Lung (tissue), 12 donors: Measurements from ENCODE around the gene SZT2. TPM values are rescaled to one million over a fixed set of nuclear protein-coding genes. Genes with fewer than 3 reads are reported as not detected.
A peak's percentile ranks its signal among the peaks of the same experiment; 100 is the strongest.

Experiments
- ATAC-seq: fragments of 200-7000 bp; cut with Tn5 transposase; one replicate; pipeline ENCODE4 v1.9.1; 2020; ENCODE audit warnings: moderate number of reproducible peaks; ENCODE audit not compliant: insufficient read depth, low FRiP score
- DNase-seq, 3 donors: peaks; one replicate each; pipeline ENCODE4 v3.0.0-alpha.2; 2013 to 2017
- H3K27ac ChIP-seq, 2 donors: one replicate each; pipeline ENCODE4 v1.5.1; 2013; ENCODE audit warnings: mild to moderate bottlenecking in 2 of 2, moderate library complexity in 2 of 2, control low read depth in 1 of 2, inconsistent platforms in 1 of 2, low read depth in 1 of 2, low read length in 1 of 2
- H3K27me3 ChIP-seq, 3 donors: one replicate each; pipeline ENCODE4 v1.5.1; 2013; ENCODE audit warnings: low read length in 2 of 3; ENCODE audit not compliant: control insufficient read depth in 3 of 3, insufficient read depth in 3 of 3
- H3K36me3 ChIP-seq, 4 donors: one replicate each; pipeline ENCODE4 v1.5.1; 2013; ENCODE audit warnings: low read length in 4 of 4, mild to moderate bottlenecking in 1 of 4, moderate library complexity in 1 of 4; ENCODE audit not compliant: control insufficient read depth in 4 of 4, insufficient read depth in 4 of 4
- H3K4me1 ChIP-seq, 5 donors: one replicate each; pipeline ENCODE4 v1.5.1; 2013; ENCODE audit warnings: low read length in 5 of 5, mild to moderate bottlenecking in 2 of 5, moderate library complexity in 1 of 5; ENCODE audit not compliant: control insufficient read depth in 5 of 5, insufficient read depth in 5 of 5
- H3K4me3 ChIP-seq: one replicate; pipeline ENCODE4 v1.5.1; 2013; ENCODE audit warnings: mild to moderate bottlenecking, control low read depth, moderate library complexity
- H3K9ac ChIP-seq, 2 donors: one replicate each; pipeline ENCODE4 v1.5.1; 2013; ENCODE audit warnings: low read length in 2 of 2, control low read depth in 1 of 2; ENCODE audit not compliant: insufficient read depth in 1 of 2
- H3K9me3 ChIP-seq, 4 donors: one replicate each; pipeline ENCODE4 v1.5.1; 2013; ENCODE audit warnings: low read length in 3 of 4, mild to moderate bottlenecking in 1 of 4, moderate library complexity in 1 of 4; ENCODE audit not compliant: control insufficient read depth in 4 of 4, insufficient read depth in 3 of 4
- CTCF ChIP-seq: IDR thresholded peaks from 2 replicates; pipeline ENCODE4 v1.5.1; 2012; ENCODE audit warnings: mild to moderate bottlenecking; ENCODE audit errors: control extremely low read depth, extremely low read depth
- WGBS, 2 donors: extraction: QIAGEN DNeasy Blood & Tissue Kit; methylation state at CpG; one replicate each; pipeline ENCODE4 v1.1.7; 2013; 5-methylcytosine and 5-hydroxymethylcytosine counted together
- polyA plus RNA-seq, 2 donors: library from polyadenylated mRNA; stranded (reverse); fragments of 200-250 nt; gene quantifications; one replicate each; pipeline ENCODE4 v1.2.1, GENCODE V29; 2013
- total RNA-seq, 2 donors: library from RNA; depleted of rRNA in 1 of 2; stranded (reverse); fragments of >200 nt in 1 of 2; gene quantifications; one replicate each; pipeline ENCODE4 v1.2.1, GENCODE V29; 2014 to 2021
- donor health status: control.
- donor health status: control.
- donor health status: Bipolar disorder and iron deficiency.
- donor health status: healthy.
- donor health status: DM: yes; HTN: yes; CAD: no.

Gene SZT2
- total and polyA plus RNA-seq, 4 donors = 15.2 to 71.5 (median 40.2) TPM

GRCh38 chr1:43434256-43434655 lies 44.6 kb downstream of the SZT2 start:
- Histone ChIP-seq H3K9ac (no peak overlapping the region), H3K9me3 (no peaks in the 10 kb centered on the region), H3K4me3 (no peak overlapping the region), H3K27me3 (no peaks in the 10 kb centered on the region), H3K27ac (no peak overlapping the region), H3K36me3 (peaks cover 15 to 64% (median 55%) of the 10 kb centered on the region in 4 donors), H3K4me1 (peaks cover 0 to 4% (median 0%) of the 10 kb centered on the region in 5 donors)
- WGBS, 2 donors = 94 to 98% methylated on average over 7 of the region's 7 CpGs
- no peak for TF ChIP-seq CTCF
- DNase-seq = no peak
- no peak for ATAC-seq

DNA sequence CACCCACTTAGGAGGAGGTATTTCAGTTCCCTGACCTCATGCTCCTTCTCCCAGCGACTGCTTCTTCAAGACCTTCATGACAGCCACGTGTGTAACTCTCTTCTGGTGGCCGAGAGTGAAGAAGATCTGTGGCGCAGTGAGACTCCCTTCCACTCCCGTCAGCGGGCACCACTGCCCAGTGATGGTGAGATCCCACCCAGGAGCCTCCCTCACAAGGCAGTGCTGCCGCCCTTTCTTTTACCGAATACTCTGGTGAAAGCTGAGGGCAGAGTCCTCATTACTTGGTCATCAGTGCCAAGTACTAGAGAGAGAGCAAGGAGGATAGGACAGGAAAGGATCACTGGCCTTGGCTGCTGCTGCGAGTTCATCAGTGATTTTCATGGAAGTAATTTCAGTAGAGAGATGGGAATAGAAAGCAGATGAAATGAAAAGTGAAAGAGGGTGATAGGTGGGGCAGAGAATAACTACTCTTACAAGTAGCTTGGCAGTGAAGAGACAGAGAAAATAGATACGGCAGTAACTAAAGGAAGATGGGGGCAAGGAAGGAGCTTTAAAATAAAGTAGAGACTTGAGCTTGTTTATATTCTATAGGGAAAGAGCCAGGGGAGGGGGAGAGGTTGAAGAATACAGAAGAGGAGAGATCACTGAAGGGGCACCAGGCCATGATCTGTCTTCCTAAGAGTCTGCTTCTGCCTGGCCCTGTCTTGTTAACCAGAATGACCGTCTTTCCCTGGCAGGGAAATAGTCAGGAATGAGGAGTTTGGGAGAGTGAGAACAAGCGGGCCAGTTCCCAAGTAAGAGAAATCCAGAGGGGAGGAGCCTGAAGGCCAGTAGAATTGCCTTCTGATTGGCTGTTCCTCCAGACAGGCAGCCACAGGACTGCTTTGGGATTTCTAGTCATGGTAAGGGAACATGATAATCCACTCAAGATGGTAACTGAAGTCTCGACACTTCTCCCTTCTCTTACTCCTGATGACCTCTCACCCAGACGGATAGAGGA lies 45.7 kb downstream of the SZT2 start:
- ATAC-seq (peak; percentile 30), DNase-seq (peak; percentile 28 to 71 (median 62))
- Histone ChIP-seq H3K9me3 (no peaks in the 10 kb centered on the region), H3K27me3 (no peaks in the 10 kb centered on the region), H3K9ac (no peak overlapping the region), H3K4me3 (no peak overlapping the region), H3K27ac (peak overlapping the region in 1 of 2 donors; percentile 23), H3K36me3 (peaks cover 14 to 60% (median 48%) of the 10 kb centered on the region in 4 donors), H3K4me1 (peaks cover 0 to 4% (median 0%) of the 10 kb centered on the region in 5 donors)
- no peak for TF ChIP-seq CTCF
- 77 to 83% methylated on average over 14 of the region's 14 CpGs for WGBS, 2 donors

DNA sequence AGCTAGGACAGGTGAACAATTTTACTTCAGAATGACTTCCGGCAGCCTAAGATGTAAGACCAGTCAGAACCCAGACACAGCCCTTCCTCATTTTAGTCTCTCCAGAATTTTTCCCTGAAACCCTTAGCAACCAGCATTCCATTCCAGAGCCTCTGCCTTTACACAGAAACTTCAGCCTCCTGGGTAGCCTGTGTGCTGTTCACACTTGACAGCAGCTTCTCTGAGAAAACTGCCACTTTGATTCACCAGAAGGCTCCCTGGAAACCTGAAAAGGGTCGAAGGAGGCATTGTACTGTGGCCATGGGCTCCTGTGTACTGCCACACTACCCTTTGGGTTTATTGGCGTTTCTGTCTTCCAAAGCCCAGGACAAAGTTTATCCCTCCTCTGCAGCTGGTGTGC lies 46.7 kb downstream of the SZT2 start:
- DNase-seq = no peak
- no peak for ATAC-seq
- H3K4me1 ChIP-seq = peaks cover 0 to 4% (median 0%) of the 10 kb centered on the region in 5 donors
- 86 to 92% methylated on average over 3 of the region's 3 CpGs for WGBS, 2 donors
- no peak for TF ChIP-seq CTCF
- no peak overlapping the region for H3K27ac ChIP-seq
- no peak overlapping the region for H3K4me3 ChIP-seq
- H3K36me3 ChIP-seq = peaks cover 14 to 60% (median 45%) of the 10 kb centered on the region in 4 donors
- H3K9ac ChIP-seq = no peak overlapping the region
- H3K9me3 ChIP-seq = no peaks in the 10 kb centered on the region
- H3K27me3 ChIP-seq = no peaks in the 10 kb centered on the region
